ENCODE results near the gene GLIS1. TPM values are rescaled to one million over a fixed set of nuclear protein-coding genes. Genes with fewer than 3 reads are reported as not detected.

GLIS1 gene
- total RNA-seq, 2 donors from 2014 or later = 0.16 TPM; not detected in 1

DNA sequence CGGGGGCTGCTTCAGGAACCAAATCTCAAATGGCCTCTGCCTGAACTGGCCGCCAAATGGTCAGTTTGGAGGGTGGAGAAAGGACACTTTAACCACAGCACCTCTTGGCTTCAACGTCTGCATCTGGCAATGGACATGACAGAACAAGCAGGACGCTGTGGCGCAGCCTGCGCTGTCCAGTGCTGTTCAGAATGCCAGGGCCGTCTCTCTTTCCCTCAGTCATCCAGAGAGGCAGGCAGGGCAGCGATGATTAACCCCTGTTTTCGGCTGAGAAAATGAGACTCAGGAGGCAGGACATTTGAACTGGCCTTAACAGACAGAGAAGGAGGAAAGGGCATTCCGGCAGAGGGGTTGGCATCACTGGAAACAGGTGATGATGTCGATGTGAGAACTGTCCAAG, 48.6 kb downstream of the GLIS1 start:
- H3K4me1 ChIP-seq = no peaks in the 10 kb centered on the region
- no peak for DNase-seq
- no peak overlapping the region for H3K4me3 ChIP-seq
- H3K36me3 ChIP-seq = no peaks in the 10 kb centered on the region
- intact Hi-C loops (cut with DNase I) = no loop called here
- TF ChIP-seq, protein P1, sequence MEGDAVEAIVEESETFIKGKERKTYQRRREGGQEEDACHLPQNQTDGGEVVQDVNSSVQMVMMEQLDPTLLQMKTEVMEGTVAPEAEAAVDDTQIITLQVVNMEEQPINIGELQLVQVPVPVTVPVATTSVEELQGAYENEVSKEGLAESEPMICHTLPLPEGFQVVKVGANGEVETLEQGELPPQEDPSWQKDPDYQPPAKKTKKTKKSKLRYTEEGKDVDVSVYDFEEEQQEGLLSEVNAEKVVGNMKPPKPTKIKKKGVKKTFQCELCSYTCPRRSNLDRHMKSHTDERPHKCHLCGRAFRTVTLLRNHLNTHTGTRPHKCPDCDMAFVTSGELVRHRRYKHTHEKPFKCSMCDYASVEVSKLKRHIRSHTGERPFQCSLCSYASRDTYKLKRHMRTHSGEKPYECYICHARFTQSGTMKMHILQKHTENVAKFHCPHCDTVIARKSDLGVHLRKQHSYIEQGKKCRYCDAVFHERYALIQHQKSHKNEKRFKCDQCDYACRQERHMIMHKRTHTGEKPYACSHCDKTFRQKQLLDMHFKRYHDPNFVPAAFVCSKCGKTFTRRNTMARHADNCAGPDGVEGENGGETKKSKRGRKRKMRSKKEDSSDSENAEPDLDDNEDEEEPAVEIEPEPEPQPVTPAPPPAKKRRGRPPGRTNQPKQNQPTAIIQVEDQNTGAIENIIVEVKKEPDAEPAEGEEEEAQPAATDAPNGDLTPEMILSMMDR (IDR thresholded peaks at IDR 0.05) = no peak
- H3K27me3 ChIP-seq = no peaks in the 10 kb centered on the region
- no peak overlapping the region for H3K27ac ChIP-seq
- no peaks in the 10 kb centered on the region for H3K9me3 ChIP-seq
- no peak overlapping the region for H3K9ac ChIP-seq (ENCODE audit: low read depth in 2 of 2, low read length in 2 of 2)

DNA sequence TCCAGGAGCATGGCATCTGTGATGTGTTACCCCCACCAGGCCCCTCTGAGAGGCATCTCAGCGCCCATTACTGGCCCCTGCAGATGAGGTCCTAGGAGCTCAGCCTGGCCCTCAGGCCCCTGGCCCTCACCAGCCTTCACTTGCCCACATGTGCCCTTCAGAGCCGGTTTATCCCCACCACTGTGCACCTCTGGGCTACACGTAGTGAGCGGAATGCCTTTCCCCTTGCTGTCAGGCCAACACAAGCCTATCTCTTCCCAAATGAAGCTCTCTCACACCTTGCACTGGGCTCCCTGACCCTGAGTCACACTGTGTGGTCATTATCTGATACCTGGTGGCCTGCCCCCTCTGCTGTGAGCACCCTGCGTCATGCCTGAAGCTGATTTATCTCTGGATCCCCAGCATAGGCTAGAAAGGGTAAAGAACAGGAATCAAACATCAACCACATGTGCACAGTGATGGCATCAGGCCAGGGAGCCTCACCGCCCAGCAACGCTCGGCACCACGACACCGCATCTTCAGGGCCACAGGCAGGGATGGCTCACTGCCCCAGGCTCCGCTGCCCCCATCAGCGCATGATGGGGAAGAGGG, 49.1 kb downstream of the GLIS1 start:
- no peak for DNase-seq
- Histone ChIP-seq H3K4me1 (no peaks in the 10 kb centered on the region), H3K4me3 (no peak overlapping the region), H3K27me3 (no peaks in the 10 kb centered on the region), H3K36me3 (no peaks in the 10 kb centered on the region), H3K9ac (ENCODE audit: low read depth in 2 of 2, low read length in 2 of 2) (no peak overlapping the region), H3K27ac (no peak overlapping the region), H3K9me3 (no peaks in the 10 kb centered on the region)
- TF ChIP-seq, protein P1 (IDR thresholded peaks at IDR 0.05) = no peak
- intact Hi-C loops (cut with DNase I) = no loop called here

DNA sequence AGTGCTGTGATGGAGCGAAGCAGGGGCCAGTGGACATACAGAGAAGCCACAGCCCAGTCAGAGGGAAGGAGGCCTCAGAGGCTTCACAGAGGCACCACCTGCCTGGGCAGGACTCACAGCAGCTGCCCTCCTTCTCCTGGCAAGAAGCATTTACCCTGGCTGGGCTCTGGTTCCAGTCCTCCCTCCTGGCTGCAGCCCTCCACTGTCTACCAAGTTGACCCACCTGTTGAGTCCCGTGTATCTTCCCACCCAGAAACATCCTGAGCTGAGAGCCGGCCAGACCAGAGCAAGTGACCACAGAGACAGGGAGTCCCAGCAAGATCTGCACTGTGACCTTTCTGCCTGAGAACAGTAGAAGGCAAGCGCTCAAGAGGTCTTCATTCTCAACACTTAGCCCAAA, 49.7 kb downstream of the GLIS1 start:
- TF ChIP-seq, protein P1 (IDR thresholded peaks at IDR 0.05) = no peak
- H3K36me3 ChIP-seq = no peaks in the 10 kb centered on the region
- no peak overlapping the region for H3K9ac ChIP-seq (ENCODE audit: low read depth in 2 of 2, low read length in 2 of 2)
- no peaks in the 10 kb centered on the region for H3K9me3 ChIP-seq
- H3K4me3 ChIP-seq = no peak overlapping the region
- intact Hi-C loops (cut with DNase I) = no loop called here
- H3K27ac ChIP-seq = no peak overlapping the region
- no peak for DNase-seq
- H3K4me1 ChIP-seq = no peaks in the 10 kb centered on the region
- no peaks in the 10 kb centered on the region for H3K27me3 ChIP-seq

GRCh38 chr1:53688381-53689102, 50.4 kb downstream of the GLIS1 start:
- Histone ChIP-seq H3K27me3 (no peaks in the 10 kb centered on the region), H3K27ac (no peak overlapping the region), H3K36me3 (no peaks in the 10 kb centered on the region), H3K9ac (ENCODE audit: low read depth in 2 of 2, low read length in 2 of 2) (no peak overlapping the region), H3K4me3 (no peak overlapping the region), H3K9me3 (no peaks in the 10 kb centered on the region), H3K4me1 (no peaks in the 10 kb centered on the region)
- intact Hi-C loops (cut with DNase I) = no loop called here
- no peak for DNase-seq
- TF ChIP-seq, protein P1 (IDR thresholded peaks at IDR 0.05) = no peak

- Histone ChIP-seq H3K4me3 (no peak overlapping the region), H3K27ac (no peak overlapping the region), H3K36me3 (no peaks in the 10 kb centered on the region), H3K9ac (ENCODE audit: low read depth in 2 of 2, low read length in 2 of 2) (no peak overlapping the region), H3K4me1 (no peaks in the 10 kb centered on the region), H3K9me3 (no peaks in the 10 kb centered on the region), H3K27me3 (no peaks in the 10 kb centered on the region)
- TF ChIP-seq, protein P1 (IDR thresholded peaks at IDR 0.05) = no peak
- intact Hi-C loops (cut with DNase I) = no loop called here
- no peak for DNase-seq
Measured at GRCh38 chr1:53687901-53688300, 51.1 kb downstream of the GLIS1 start.
